HG02571 (cell line): ENCODE results near the gene MORC3.
A peak's percentile ranks its signal among the peaks of the same experiment; 100 is the strongest.
"Not testable (repeated sequence)": the region's sequence is repeated elsewhere in the genome, so short reads cannot be mapped to it uniquely, and the experiment has no call there.

Experiments used
- ATAC-seq: cut with Tn5 transposase; IDR thresholded peaks from one replicate; pipeline ENCODE4 v1.9.1; 2021; ENCODE audit warnings: mild to moderate bottlenecking, moderate library complexity; ENCODE audit not compliant: unreplicated experiment

Gene MORC3

GRCh38 chr21:36381841-36382589, 62.0 kb downstream of the MORC3 start:
- ATAC-seq: no peak

DNA sequence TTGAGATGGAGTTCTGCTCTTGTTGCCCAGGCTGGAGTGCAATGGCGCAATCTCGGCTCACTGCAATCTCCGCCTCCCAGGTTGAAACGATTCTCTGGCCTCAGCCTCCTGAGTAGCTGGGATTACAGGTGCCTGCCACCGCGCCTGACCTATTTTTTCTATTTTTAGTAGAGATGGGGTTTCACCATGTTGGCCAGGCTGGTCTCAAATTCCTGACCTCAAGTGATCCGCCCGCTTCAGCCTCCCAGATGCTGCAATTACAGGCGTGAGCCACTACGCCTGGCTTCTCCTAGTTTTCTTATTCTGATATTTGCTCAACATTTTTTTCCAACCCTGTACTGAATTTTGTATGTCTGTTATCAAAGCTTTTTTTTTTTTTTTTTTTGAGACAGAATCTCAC, 62.7 kb downstream of the MORC3 start:
- not testable (repeated sequence) for ATAC-seq

DNA sequence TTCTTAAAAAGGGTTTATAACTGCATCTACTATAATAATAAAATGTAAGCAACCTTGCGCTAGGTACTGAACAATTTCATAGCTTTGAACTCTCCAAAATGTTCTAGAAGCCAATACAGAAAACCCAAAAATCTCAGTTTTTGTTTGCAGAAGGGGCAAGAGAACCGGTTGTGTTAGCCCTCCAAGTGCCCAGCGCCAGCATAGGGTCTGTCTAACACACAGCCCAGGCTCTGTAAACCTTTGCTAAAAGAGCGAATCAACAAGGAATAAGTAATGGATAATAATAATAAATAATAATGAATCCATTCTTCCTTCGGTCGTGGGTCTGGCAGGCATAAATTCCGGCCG, 64.9 kb downstream of the MORC3 start:
- ATAC-seq: no peak

GRCh38 chr21:36385233-36386030, 65.4 kb downstream of the MORC3 start, which contains the start of gene CHAF1B:
Gene CHAF1B, plus strand, starts transcription at chr21:36385392. Its CDS starts 745 bp downstream, at chr21:36386137.
- ATAC-seq: peak; percentile 79

GRCh38 chr21:36386031-36386642, 66.1 kb downstream of the MORC3 start:
- ATAC-seq: no peak

GRCh38 chr21:36388096-36388495, 68.1 kb downstream of the MORC3 start:
- no peak for ATAC-seq

GRCh38 chr21:36388835-36389234, 68.8 kb downstream of the MORC3 start:
- ATAC-seq: no peak

DNA sequence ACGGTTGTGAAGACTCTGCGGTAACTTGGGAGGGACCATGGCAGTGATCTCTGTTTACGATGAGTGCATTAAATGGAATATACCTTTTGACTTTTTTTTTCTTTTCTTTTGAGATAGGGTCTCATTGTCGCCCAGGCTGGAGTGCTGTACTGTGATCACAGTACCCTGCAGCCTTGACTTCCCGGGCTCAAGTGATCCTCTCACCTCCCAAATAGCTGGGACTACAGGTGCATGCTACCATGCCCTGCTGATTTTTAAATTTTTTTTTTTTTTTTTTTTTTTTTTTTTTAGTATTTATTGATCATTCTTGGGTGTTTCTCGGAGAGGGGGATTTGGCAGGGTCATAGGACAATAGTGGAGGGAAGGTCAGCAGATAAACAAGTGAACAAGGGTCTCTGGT, 71.7 kb downstream of the MORC3 start:
- not testable (repeated sequence) for ATAC-seq

DNA sequence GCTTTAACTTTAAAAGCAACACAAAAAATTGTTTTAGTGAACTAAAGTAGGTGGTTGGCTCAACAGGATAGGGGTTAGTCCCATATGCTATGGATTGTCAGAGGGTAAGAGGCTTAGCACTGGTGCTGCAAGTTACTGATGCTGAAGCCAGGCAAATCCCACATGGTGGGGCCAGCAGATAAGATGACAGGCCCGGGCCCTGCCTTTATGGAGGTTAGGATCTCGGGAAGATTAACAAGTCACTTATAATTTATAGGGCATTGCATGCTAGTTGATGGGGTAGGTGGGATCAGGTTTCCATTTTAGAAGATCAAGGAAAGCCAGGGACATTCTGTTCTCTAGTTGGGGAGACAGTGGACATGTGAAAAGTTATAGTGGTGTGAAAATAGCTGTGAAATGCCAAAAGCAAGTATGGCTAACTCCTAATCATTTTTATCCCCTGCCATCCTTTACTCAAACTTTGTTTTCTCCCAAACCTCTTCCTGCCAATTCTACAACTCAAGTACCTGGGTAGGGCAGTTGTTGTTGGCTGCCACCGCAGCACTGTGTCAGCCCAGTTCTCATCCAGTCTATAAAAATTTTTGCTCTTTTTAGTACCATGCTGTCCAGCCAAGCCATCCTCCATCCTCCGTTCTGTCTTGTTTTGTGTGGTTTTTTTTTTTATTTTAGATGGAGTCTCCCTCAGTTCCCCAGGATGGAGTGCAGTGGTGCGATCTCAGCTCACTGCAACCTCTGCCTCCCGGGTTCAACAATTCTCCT, 75.5 kb downstream of the MORC3 start:
- ATAC-seq: no peak

GRCh38 chr21:36396325-36396724, 76.3 kb downstream of the MORC3 start:
- no peak for ATAC-seq

DNA sequence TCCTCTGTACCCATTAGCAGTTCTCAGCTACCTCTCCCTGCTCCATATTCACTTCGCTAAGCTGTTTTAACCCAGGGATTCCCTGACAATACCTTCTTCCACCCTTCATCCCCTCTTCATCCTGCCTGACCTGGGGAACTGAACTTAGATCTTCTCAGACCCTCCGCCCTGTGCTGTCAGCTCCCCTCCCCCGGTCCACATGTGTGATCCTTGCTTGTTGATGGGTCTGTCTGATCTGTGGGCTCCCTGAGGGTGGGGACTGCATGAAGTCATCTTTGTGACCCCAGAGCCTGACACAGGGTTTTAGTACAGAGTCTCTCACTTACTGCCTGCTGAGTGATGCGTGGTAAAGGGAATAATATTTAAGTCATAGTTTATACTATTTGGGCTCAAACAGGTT, 77.0 kb downstream of the MORC3 start:
- ATAC-seq: no peak

DNA sequence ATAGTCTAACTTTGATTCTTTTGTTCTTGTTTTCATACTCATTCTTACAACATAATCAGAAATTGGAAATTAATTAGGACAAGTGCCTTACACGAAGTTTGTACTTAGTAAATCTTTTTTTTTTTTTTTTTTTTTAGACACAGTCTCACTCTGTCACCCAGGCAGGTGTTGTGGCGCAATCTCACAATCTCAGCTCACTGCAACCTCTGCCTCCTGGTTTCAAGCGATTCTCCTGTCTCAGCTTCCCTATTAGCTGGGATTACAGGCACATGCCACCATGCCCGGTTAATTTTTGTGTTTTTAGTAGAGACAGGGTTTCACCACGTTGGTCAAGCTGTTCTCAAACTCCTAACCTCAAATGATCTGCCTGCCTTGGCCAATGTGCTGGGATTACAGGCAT, 77.6 kb downstream of the MORC3 start:
- no peak for ATAC-seq

- ATAC-seq: not testable (repeated sequence)
Measured at GRCh38 chr21:36399736-36400135, 79.7 kb downstream of the MORC3 start.

DNA sequence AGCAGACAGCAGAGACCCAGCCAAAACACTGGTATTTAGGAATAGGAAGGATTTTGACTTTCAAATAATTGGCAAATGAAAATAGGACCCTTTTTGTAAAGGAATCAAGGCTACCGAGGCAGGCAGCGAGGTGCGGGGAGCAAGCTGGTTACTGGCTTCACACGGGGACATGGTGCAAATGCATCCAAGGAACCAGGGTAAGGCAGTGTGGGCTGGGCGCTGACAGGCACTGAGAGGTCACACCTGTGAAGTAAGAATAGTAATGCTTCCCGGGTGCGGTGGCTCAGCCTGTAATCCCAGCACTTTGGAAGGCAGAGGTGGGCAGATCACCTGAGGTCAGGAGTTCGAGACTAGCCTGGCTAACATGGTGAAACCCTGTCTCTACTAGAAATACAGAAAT, 80.7 kb downstream of the MORC3 start:
- no peak for ATAC-seq

DNA sequence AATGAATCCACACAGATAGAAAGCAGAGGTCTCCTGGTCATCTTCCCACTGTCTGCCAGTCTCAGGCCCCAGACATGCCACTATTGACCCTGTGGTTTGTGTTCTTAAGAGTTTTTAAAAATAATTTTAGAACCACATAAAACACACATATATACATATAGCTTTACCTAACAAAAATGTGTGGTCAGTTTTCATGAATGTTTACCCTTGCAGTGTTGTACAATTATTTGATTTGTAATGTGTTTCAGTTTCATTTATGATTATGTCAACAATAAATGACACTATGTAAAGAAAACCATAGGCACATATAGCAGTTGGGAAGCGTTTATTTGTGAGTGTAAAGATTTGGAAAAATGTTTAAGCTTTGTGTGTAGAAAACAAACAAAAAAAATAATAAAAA, 82.3 kb downstream of the MORC3 start:
- ATAC-seq: no peak

GRCh38 chr21:36403713-36404112, 83.7 kb downstream of the MORC3 start:
- ATAC-seq: no peak

- ATAC-seq: no peak
Measured at GRCh38 chr21:36408568-36408967, 88.6 kb downstream of the MORC3 start.

DNA sequence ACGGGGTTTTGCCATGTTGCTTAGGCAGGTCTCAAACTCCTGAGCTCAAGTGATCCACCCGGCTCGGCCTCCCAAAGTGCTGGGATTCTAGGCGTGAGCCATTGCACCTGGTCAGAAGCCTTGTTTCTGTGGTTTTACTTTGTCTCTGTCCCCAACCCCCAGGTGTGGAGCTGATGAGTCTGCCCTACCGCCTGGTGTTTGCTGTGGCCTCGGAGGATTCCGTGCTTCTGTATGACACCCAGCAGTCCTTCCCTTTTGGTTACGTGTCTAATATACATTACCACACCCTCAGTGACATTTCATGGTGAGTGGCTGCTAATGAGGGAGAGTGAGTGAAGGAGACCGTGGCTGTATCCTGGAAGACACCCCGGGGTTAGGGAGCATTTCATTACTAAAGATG, 91.3 kb downstream of the MORC3 start:
- ATAC-seq: no peak

GRCh38 chr21:36412916-36413315, 92.9 kb downstream of the MORC3 start:
- no peak for ATAC-seq

GRCh38 chr21:36415375-36415774, 95.4 kb downstream of the MORC3 start:
- ATAC-seq: no peak

DNA sequence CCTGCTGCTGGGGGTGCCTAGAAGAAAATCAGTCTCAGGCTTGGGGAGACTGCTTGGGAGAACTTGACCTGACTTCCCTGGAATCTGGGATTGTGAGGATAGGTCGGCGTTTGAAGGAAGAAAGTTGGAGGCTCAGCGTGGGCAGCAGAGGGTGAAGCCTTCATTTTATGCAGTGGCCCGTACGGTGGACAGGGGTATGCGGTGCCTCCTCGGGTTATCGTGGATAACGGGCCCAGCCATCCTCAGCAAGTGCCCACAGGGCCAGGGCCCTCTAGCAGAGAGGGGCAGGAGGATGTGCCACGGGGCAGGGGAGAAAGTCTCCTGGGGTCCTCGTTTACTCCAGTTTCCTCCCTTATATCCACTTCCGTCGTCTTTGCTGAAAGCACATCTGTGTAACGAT, 99.2 kb downstream of the MORC3 start:
- no peak for ATAC-seq
